OCI-LY7 (cell line): ENCODE data around the gene RIC8B. TPM values are rescaled to one million over a fixed set of nuclear protein-coding genes. Genes with fewer than 3 reads are reported as not detected.

ENCODE experiments used
- BruUV-seq: library from RNA; stranded (reverse); fragments of 400-500 nt; replicated peaks from 2 replicates; lab custom pipeline; 2021; lab: Mats Ljungman, UMichigan
- CTCF ChIA-PET: fragments of 300-600 bp; sonication (Branson Sonifier 250); formaldehyde crosslinking; loops from one replicate; lab custom pipeline; 2022; ENCODE audit warnings: antibody characterized with exemption; ENCODE audit not compliant: unreplicated experiment; lab: Charles Lee
- POLR2A ChIA-PET: fragments of 300-600 bp; sonication (Branson Sonifier 250); formaldehyde crosslinking; loops from one replicate; lab custom pipeline; 2022; ENCODE audit warnings: antibody characterized with exemption; lab: Charles Lee
- DNase-seq: peaks from one replicate; pipeline ENCODE4 v3.0.0-alpha.2; 2015; ENCODE audit warnings: low spot score
- H2AFZ ChIP-seq: fragments of 200-600 bp; sonication (generic), shearing (Covaris generic); 2 replicates; pipeline ENCODE4 v1.6.1; 2014; ENCODE audit warnings: mild to moderate bottlenecking, antibody characterized with exemption, low read length, moderate library complexity
- H3K27ac ChIP-seq: fragments of 200-600 bp; sonication (generic); 2 replicates; pipeline ENCODE4 v1.5.1; 2014; ENCODE audit warnings: mixed run types, low read depth, mild to moderate bottlenecking, moderate library complexity, low read length, inconsistent platforms; ENCODE audit not compliant: poor library complexity, severe bottlenecking
- H3K36me3 ChIP-seq: fragments of 200-600 bp; sonication (generic); 2 replicates; pipeline ENCODE4 v1.6.1; 2014; ENCODE audit warnings: mild to moderate bottlenecking, antibody characterized with exemption, low read length, moderate library complexity, mixed read lengths; ENCODE audit not compliant: insufficient read depth
- H3K4me1 ChIP-seq: fragments of 200-600 bp; sonication (generic); 2 replicates; pipeline ENCODE4 v1.5.1; 2014; ENCODE audit warnings: mild to moderate bottlenecking, low read length; ENCODE audit not compliant: insufficient read depth, poor library complexity, severe bottlenecking
- H3K4me2 ChIP-seq: fragments of 200-600 bp; sonication (generic); 2 replicates; pipeline ENCODE4 v1.6.1; 2014; ENCODE audit warnings: mild to moderate bottlenecking, low read length
- H3K4me3 ChIP-seq: fragments of 200-600 bp; sonication (generic); 2 replicates; pipeline ENCODE4 v1.5.1; 2014; ENCODE audit warnings: mild to moderate bottlenecking, low read depth, low read length; ENCODE audit not compliant: poor library complexity, severe bottlenecking
- H3K79me2 ChIP-seq: fragments of 200-600 bp; sonication (generic); 2 replicates; pipeline ENCODE4 v1.6.1; 2016; ENCODE audit warnings: low read depth, mild to moderate bottlenecking, low read length, moderate library complexity, mixed read lengths; ENCODE audit not compliant: insufficient read depth
- H3K9me2 ChIP-seq: fragments of 200-600 bp; sonication (generic); 2 replicates; pipeline ENCODE4 v1.6.1; 2016; ENCODE audit warnings: mild to moderate bottlenecking, low read length, mixed read lengths; ENCODE audit not compliant: insufficient read depth
- H3K9me3 ChIP-seq: fragments of 200-600 bp; sonication (generic); 2 replicates; pipeline ENCODE4 v1.6.1; 2014; ENCODE audit warnings: mild to moderate bottlenecking, mixed run types, low read length, mixed read lengths
- H4K20me1 ChIP-seq: fragments of 200-600 bp; sonication (generic); 2 replicates; pipeline ENCODE4 v1.6.1; 2014; ENCODE audit warnings: mild to moderate bottlenecking, antibody characterized with exemption, low read length, moderate library complexity, mixed read lengths; ENCODE audit not compliant: insufficient read depth
- EZH2phosphoT487 ChIP-seq: fragments of 200-600 bp; sonication (generic); IDR thresholded peaks from 2 replicates; pipeline ENCODE4 v1.6.1; 2018; ENCODE audit warnings: low read depth, borderline replicate concordance, mild to moderate bottlenecking, mixed run types, antibody characterized with exemption, low read length, moderate library complexity, mixed read lengths
- intact Hi-C: fragments of 100-400 bp; cut with micrococcal nuclease; formaldehyde crosslinking; loops from one replicate; pipeline ENCODE4 v1.10.0; 2022; ENCODE audit not compliant: unreplicated experiment
- total RNA-seq, 2 experiments: library from RNA; depleted of rRNA in 1 of 2; stranded (reverse); fragments of >200 nt in 1 of 2; shearing (Covaris generic) in 1 of 2; gene quantifications; 2 replicates each; pipeline ENCODE4 v1.2.3, GENCODE V29; 2014 to 2022
- TF ChIP-seq, protein P1 (sequence below): fragments of 200-600 bp; sonication (generic); conservative IDR thresholded peaks from 2 replicates; pipeline ENCODE4 v1.5.1; 2014; ENCODE audit warnings: mild to moderate bottlenecking, antibody characterized with exemption, low read length, moderate library complexity, mixed read lengths

The RIC8B gene
- total RNA-seq, 2 experiments from 2014 or later = 9.6 TPM; not detected in 1

DNA sequence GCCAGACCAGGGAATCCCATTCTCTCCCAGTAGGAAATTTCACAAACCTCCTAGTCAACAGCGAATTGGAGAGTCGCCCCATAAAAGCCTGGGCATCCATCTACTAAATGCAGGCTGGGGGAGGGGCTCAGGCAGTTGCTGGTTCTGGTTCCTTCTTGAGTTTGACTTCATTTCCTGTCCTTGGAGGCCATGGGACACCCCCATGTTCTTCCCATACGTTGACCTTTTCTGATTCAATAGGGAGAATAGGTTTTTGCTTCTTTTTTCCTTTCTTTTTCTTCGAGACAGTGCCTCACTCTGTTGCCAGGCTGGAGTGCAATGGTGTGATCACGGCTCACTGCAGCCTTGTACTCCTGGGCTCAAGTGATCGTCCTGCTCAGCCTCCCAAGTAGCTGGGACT lies 137.1 kb downstream of the RIC8B start:
- intact Hi-C loops = loop anchor here (10.0 kb wide), 1 partner anchor 557 kb away; the partner anchor contains the start of gene POLR3B
- no peaks in the 10 kb centered on the region for H3K9me2 ChIP-seq
- CTCF ChIA-PET = no interaction called here

DNA sequence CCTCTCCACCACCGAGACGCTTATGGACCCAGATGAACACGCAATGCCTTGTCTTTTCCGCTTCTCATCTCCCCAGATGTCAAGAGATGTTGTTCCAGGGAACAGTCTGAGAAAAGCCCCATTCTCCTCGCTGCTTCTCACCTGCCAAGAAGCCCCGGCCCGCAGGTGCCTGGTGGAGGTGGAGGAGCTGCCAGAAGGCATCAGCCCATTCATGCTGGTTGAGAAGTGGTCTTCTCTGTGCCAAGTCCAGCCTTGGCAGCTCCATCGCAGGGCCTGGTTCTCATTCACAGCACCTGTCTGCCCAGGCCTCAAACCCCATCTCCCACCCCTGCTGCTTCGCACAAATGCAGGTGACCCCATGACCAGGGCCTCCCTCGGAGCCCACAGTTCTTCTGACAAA lies 139.0 kb downstream of the RIC8B start:
- TF ChIP-seq EZH2phosphoT487 = no peak
- TF ChIP-seq, protein P1, sequence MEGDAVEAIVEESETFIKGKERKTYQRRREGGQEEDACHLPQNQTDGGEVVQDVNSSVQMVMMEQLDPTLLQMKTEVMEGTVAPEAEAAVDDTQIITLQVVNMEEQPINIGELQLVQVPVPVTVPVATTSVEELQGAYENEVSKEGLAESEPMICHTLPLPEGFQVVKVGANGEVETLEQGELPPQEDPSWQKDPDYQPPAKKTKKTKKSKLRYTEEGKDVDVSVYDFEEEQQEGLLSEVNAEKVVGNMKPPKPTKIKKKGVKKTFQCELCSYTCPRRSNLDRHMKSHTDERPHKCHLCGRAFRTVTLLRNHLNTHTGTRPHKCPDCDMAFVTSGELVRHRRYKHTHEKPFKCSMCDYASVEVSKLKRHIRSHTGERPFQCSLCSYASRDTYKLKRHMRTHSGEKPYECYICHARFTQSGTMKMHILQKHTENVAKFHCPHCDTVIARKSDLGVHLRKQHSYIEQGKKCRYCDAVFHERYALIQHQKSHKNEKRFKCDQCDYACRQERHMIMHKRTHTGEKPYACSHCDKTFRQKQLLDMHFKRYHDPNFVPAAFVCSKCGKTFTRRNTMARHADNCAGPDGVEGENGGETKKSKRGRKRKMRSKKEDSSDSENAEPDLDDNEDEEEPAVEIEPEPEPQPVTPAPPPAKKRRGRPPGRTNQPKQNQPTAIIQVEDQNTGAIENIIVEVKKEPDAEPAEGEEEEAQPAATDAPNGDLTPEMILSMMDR = no peak
- Histone ChIP-seq H3K4me3 (no peak overlapping the region), H3K9me2 (no peaks in the 10 kb centered on the region), H3K4me1 (peaks cover 11% of the 10 kb centered on the region), H3K9me3 (no peaks in the 10 kb centered on the region), H3K27ac (no peak overlapping the region), H3K79me2 (no peaks in the 10 kb centered on the region), H3K4me2 (no peak overlapping the region), H3K36me3 (no peaks in the 10 kb centered on the region), H4K20me1 (no peaks in the 10 kb centered on the region), H2AFZ (no peak overlapping the region)
- intact Hi-C loops = loop anchor here (10.0 kb wide), 1 partner anchor 559 kb away; the partner anchor contains the start of gene POLR3B
- DNase-seq = no peak
- no TSS peak for BruUV-seq
- ChIA-PET CTCF (no interaction called here), POLR2A (interaction anchor here (0.6 to 1.2 kb wide), 2 partner anchors 9 to 25 kb away, joined by 3 read pairs; no protein-coding TSS in a partner anchor)

More for the DNA sequence above, 137.1 kb downstream of the RIC8B start:
- Histone ChIP-seq H3K79me2 (no peaks in the 10 kb centered on the region), H3K9me3 (no peaks in the 10 kb centered on the region), H4K20me1 (no peaks in the 10 kb centered on the region), H3K4me1 (peaks cover 11% of the 10 kb centered on the region), H3K4me2 (no peak overlapping the region), H2AFZ (no peak overlapping the region), H3K36me3 (no peaks in the 10 kb centered on the region), H3K4me3 (no peak overlapping the region), H3K27ac (no peak overlapping the region)
- BruUV-seq = no TSS peak
- POLR2A ChIA-PET = interaction anchor here (0.6 kb wide), 1 partner anchor 498 kb away, joined by 4 read pairs; no protein-coding TSS in a partner anchor
- no peak for DNase-seq
- TF ChIP-seq, protein P1 = no peak
- no peak for TF ChIP-seq EZH2phosphoT487
